Astrocyte (in vitro differentiated cells and primary cell): ENCODE data around the gene ASPRV1.

Experiments
- EZH2 ChIP-seq: IDR thresholded peaks from 2 replicates; pipeline ENCODE4 v1.6.1; 2012; ENCODE audit warnings: mild to moderate bottlenecking, low read length, inconsistent platforms; ENCODE audit not compliant: insufficient read depth
- TF ChIP-seq, protein P1 (sequence below): IDR thresholded peaks from 2 replicates; pipeline ENCODE4 v1.5.1; 2011; ENCODE audit warnings: low read depth, mild to moderate bottlenecking, inconsistent platforms, low read length, moderate library complexity; ENCODE audit not compliant: insufficient read depth

DNA sequence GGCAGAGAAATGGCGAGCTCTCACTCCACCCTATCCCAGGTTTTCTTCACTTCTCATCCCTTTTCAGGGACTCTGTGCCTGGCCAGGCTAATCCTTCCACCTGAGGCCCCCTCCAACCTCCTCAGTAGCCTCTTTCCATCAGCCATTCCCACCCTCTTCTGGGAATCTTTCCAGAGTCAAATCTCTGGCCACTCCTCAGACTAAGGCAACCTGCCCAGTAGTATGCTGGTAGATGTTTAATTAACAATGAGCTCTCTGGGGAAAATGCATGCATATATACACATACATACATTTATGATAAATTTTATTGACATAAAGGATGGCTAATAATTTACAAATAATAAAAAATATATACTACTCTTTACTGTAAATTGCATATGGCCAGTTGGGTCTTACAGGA lies 11.4 kb upstream of the ASPRV1 start:
- TF ChIP-seq, protein P1, sequence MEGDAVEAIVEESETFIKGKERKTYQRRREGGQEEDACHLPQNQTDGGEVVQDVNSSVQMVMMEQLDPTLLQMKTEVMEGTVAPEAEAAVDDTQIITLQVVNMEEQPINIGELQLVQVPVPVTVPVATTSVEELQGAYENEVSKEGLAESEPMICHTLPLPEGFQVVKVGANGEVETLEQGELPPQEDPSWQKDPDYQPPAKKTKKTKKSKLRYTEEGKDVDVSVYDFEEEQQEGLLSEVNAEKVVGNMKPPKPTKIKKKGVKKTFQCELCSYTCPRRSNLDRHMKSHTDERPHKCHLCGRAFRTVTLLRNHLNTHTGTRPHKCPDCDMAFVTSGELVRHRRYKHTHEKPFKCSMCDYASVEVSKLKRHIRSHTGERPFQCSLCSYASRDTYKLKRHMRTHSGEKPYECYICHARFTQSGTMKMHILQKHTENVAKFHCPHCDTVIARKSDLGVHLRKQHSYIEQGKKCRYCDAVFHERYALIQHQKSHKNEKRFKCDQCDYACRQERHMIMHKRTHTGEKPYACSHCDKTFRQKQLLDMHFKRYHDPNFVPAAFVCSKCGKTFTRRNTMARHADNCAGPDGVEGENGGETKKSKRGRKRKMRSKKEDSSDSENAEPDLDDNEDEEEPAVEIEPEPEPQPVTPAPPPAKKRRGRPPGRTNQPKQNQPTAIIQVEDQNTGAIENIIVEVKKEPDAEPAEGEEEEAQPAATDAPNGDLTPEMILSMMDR = no peak
- TF ChIP-seq EZH2 = no peak
